ENCODE results near the gene CNTNAP2.

The CNTNAP2 gene

DNA sequence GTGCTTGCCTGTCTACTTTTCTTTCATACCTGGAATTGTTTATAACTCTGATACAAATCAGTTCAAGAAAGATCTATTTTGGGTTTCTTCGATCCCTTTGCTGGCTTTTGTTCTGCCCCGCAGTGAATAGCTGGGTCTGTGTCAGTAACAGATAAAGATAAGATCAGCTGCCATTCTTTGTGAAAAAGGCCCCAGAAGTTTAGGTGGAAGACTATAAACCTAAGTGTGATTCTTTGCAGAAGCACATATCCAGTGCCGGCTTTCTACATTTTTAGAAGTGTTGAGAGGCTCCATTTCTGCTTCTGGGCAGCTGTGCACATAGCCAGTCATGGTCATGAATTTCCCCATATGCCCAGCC, 1787.6 kb downstream of the CNTNAP2 start:
- no peak for DNase-seq (ENCODE audit: low spot score)
- TF ChIP-seq, protein P1, sequence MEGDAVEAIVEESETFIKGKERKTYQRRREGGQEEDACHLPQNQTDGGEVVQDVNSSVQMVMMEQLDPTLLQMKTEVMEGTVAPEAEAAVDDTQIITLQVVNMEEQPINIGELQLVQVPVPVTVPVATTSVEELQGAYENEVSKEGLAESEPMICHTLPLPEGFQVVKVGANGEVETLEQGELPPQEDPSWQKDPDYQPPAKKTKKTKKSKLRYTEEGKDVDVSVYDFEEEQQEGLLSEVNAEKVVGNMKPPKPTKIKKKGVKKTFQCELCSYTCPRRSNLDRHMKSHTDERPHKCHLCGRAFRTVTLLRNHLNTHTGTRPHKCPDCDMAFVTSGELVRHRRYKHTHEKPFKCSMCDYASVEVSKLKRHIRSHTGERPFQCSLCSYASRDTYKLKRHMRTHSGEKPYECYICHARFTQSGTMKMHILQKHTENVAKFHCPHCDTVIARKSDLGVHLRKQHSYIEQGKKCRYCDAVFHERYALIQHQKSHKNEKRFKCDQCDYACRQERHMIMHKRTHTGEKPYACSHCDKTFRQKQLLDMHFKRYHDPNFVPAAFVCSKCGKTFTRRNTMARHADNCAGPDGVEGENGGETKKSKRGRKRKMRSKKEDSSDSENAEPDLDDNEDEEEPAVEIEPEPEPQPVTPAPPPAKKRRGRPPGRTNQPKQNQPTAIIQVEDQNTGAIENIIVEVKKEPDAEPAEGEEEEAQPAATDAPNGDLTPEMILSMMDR (IDR thresholded peaks at IDR 0.05; ENCODE audit: extremely low read depth, missing control alignments), result no peak

DNA sequence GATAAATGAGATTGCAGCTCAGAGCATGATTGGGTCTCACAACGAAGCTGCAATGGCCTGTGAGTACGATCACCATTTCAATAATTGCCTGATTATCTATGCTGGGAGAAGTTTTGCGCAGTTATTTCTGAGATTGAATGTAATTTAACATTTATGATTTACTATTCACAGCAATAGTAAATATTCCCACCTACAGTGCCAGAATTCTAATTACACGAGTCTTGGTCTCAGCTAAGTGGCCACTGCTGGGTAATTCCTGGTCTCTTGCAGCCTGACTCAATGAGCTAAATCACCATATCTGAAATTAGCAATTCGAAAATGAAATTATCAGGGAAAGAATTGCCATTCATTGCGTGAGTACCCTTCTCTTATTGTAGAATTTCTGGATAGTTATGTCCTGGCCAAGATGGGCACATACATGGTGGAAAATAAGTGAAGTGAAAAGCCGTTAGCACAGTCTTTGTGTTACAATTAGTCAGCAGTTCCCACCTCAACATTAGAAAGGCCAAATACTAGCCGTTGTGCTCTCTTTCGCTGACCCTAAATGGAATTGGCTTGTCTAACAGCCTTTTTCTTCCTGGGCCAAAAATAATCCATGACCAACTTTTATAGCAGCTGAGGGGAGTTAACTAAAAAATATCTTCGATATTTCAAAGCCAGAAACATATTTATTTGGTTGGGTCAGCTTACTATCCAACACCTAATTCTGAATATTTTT, 1793.0 kb downstream of the CNTNAP2 start:
- DNase-seq (ENCODE audit: low spot score), result no peak
- TF ChIP-seq, protein P1 (IDR thresholded peaks at IDR 0.05; ENCODE audit: extremely low read depth, missing control alignments), result no peak

DNA sequence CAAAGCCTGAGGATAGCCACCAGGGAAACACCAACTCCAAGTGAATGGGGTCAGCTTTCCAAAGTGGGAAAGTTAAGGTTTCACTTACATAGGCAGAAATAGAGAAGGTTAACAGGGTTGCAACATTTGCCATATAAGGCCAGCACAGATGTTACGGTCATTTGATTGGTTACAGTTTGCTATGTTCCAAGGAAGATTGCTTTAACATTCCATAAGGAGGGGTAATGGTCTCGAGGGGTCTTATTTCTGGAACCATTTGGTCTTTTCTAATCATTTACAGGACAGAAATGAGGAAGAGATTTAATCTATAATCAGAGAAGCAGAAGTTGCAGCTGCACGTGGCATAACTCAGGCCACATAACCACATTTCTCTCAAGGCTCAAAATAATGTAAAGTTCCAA, 1794.6 kb downstream of the CNTNAP2 start:
- TF ChIP-seq, protein P1 (IDR thresholded peaks at IDR 0.05; ENCODE audit: extremely low read depth, missing control alignments), result no peak
- no peak for DNase-seq (ENCODE audit: low spot score)

GRCh38 chr7:147912291-147912690, 1795.7 kb downstream of the CNTNAP2 start:
- TF ChIP-seq, protein P1 (IDR thresholded peaks at IDR 0.05; ENCODE audit: extremely low read depth, missing control alignments), result no peak
- no peak for DNase-seq (ENCODE audit: low spot score)

DNA sequence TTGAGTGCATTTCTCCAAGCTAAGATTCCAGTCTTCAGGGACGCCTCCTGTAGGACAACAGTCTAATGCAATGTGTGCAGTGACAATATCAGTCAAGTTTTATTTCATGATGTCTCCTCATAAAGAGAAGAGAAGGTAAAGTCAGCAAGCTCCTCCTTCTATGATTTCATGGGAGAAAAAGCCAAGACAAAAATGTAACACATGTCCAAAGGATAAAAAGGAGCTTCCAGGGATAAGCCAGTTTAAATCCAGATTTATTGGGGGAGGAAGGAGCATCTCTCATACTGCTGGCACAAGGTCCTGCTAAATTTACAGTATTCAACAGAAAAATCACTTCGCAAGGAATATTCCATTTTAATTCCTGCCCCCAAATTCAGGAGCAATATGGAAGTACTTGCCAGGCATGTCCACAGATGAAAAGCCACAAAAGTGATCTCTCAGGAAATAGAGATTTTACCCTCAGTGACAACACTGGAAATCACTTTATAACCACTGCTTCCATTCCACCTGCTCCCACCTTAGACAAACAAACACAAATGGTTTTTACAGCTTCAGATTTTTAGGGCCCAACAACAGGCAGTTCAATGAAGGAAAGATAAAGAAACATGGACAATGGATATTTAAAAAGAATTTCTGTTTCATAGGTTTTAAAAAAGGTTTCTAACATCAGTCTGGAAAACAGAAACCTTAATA, 1796.5 kb downstream of the CNTNAP2 start:
- TF ChIP-seq, protein P1 (IDR thresholded peaks at IDR 0.05; ENCODE audit: extremely low read depth, missing control alignments), result no peak
- DNase-seq (ENCODE audit: low spot score), result no peak

DNA sequence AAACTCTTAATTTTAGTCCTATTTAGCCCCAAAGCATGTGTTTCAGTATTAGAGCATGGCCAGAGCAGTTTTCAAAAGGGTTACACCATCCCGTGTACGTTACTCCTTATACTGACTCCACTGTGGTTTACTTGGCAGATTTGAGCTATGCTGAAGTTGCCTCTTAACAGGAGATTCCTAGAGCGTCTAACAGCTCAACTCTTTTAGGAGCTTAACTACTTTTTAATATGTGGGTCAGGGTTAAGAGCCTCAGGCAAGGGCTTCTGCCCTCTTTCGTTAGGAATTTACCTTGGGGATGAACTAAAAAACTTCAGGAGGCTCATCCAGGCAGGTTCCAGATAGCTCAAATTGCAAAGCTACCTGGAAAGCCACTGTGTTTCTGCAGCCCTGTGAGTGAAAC, 1799.2 kb downstream of the CNTNAP2 start:
- no peak for DNase-seq (ENCODE audit: low spot score)
- TF ChIP-seq, protein P1 (IDR thresholded peaks at IDR 0.05; ENCODE audit: extremely low read depth, missing control alignments), result no peak

DNA sequence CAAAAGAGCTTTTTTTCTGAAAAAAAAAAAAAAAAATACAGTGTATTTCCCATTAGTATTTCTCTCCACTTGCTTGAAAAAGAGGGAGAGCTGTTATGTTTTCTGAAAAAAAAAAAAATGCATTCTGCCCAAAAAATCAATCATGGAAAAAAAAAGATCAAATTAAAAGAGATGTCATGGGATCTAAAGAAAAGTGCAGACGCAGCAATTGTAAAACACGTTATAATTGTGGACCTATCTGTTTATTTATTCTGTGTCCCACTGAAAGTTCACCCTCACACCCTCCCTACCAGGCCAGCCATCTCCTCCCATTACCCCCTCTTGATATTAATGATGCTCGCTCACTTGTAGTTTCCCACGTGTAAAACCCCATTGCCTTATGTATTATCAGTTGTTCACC, 1800.0 kb downstream of the CNTNAP2 start:
- TF ChIP-seq, protein P1 (IDR thresholded peaks at IDR 0.05; ENCODE audit: extremely low read depth, missing control alignments), result no peak
- DNase-seq (ENCODE audit: low spot score), result no peak
